Left forelimb (tissue), 1 donor: ENCODE data around the gene CEP295NL.
"Not testable (repeated sequence)": the region's sequence is repeated elsewhere in the genome, so short reads cannot be mapped to it uniquely, and the experiment has no call there.

Source experiments
- DNase-seq: peaks from one replicate; pipeline ENCODE4 v3.0.0-alpha.2; 2018; ENCODE audit warnings: low spot score

CEP295NL gene, protein sequence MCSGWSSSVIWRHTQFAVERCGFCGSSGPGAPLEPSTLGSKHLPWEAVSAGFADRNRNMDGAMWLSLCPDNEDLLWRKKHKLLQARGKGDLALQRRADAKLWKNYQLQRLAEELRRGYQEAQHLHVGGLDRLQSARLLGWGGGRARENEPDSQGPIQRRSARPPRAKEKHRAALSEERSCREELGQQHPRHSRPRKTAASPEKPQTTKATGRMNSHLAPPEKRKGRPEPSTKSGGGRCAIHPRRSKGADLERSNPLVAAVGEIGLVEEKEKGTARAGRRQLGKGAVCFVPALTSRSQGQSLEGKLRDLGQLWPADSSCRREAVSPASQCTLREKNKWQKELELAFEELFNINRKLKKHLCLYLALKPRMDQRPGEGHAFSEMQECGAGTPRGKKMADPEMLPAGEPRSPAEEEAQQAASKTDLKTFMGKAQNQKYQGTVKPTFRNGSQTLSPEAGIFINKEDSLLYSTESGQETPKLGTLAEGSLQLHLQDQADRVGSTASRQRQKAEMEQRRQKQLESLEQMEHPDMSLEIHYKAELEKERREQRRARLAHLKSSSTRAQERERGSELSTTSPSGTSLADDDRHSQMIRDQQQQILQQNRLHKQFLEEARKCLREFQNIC

DNA sequence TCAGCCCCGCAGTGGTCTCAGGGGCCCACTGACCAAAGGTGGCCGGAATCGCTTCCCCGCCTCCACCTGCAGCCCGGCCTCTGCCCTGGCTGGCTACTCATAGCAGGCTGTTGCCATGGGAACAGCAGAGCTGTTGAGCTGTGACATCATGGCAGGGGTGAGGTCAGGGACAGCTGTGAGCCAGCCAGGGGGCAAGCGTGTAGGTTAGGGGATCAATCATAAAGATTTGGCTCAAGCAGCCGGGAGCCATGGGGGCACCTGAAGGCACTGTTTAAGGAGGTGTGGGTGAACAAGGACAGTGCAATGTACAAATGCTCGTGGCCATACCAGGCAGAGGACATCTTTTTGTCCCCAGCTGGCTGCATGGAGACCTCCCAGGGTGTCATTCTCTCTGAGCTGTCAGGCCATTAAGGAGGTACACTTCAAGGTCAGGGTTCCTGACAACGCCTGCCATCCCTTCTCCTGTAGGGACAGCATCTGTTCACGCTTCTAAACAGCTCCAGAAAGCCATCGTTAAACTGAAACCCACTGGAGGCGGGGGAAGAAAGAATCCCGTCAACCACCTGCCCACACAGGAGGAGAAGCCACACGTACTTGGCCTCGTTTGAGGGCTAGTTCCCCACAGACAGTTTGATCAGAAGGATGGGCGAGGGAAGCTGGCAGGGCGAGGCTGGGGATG is at the start of gene CEP295NL:
Gene CEP295NL (minus strand): TSS at position 101 of the 679 bp plus-strand sequence. CDS start 1,373 bp downstream, outside the sequence.
- no peak for DNase-seq

DNA sequence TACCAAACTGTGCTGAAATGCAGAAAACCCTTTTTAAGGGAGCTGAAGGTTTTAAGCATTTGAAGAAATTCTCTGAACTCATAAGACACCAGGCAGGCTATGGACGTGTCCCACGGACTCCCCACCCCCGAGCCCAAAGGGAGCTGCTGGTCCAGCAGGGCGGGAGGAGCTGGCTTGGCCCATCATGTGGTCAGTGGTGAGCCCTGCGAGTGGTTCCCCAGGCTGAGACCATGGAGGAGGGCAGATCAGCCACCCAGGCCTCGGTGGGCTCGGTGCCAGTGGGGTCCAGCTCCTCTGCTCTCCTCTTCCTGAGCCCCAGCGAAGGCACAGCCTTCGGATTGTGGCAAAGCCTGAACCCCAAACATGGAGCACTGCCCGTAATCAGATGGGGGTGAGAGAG is 49.7 kb upstream of the CEP295NL start:
- no peak for DNase-seq

DNA sequence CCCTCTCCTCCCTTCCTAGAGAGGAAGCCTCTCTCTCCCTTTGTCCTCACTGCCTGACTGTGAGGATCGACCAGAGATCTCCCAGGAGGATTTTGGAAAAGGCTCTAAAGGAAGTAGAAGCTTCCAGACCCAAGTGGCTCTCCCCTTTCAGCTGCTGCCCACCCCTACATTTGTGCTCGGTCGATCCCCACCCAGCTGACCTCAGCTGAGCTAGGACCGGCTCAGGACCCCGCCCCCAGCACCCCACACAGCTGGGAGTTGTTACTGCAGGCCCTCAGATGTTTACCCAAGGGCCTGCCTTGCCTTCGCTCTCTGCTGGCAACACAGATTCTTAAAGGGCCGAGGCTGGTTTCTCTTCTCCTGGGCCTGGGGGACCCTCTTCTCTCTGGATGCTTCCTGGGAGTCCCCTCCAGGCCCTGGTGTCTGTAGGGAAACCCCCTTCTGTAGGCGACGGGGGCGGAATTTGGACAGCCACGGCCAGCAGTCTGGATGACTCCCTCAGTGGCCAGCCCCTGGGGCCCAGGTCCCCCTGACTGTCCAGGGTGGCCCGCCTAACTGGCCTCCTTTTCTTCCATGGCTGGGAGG is 49.1 kb upstream of the CEP295NL start:
- DNase-seq: peak; percentile 67

DNA sequence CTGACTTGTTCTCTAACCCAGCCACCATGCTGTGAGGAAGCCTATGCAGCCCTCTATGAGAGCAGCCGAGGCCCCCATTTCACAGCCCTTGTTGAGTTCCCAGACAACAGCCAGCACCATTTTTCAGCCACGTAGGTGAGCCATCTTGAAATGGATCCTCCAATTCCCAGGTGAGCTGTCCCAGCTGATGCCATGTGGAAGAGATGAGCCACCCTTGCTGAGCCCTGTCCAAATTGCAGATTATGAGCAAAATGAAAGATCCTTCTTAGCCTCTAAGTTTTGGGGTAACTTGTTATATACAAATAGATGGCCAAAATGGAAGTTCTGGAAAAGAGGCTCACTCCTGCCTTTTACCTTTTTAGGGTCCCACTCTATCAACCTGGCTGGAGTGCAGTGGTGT is 47.9 kb upstream of the CEP295NL start:
- no peak for DNase-seq

DNA sequence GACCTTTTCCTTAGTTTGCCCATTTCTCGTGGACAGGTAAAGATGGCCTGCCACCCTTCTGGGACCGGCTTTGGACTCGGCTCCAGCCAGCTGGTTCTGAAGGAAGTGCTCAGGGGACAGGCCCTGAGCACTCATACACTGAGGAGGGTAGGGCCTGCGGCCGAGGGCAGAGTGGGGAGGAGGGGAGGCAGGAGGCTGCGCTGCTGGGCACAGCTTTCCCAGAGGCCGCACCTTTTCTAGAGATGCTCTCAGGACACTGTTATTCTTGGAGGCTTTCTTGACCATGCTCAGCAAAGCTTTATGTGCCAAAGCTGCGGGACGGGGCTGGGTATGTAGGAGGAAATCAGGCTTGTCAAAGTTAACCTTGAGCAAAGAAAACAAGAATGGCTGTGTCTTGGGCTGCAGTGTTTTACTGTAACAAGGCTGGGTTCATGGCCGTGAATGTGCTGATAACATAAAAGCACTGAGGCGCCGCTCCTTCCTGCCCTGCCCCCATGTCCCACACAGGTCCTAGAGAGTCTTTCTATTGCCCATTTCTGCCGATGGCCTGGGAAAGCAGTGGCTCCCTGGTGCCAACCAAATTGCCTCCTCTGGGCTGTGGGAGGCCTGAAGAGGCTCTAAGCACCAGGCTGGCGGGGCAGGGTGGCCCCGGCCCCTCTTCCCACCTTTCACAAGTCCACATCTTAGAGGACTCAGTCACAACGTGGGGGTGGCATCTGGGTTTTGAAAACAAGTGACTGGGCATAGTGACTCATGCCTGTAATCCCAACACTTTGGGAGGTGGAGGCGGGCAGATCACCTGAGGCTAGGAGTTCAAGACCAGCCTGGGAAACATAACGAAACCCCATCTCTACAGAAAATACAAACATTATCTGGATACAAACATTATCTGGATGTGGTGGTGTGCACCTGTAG is 44.5 kb upstream of the CEP295NL start:
- DNase-seq: no peak

DNA sequence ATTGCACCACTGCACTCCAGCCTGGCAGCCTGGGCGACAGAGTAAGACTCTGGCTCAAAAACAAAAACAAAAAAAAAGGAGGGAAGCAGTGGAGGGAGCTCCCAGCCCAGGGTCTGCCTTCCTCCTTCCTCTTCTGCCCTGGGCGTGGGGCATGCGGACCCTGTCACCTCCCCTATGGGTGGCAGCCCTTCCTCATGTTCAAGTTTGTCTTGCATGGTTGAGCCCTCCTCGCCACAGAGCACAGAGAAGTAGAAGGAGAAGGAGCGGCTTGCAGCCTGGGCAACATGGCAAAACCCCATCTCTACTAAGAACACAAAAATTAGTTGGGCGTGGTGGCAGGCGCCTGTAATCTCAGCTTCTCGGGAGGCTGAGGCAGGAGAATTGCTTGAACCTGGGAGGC is 43.6 kb upstream of the CEP295NL start:
- no peak for DNase-seq

DNA sequence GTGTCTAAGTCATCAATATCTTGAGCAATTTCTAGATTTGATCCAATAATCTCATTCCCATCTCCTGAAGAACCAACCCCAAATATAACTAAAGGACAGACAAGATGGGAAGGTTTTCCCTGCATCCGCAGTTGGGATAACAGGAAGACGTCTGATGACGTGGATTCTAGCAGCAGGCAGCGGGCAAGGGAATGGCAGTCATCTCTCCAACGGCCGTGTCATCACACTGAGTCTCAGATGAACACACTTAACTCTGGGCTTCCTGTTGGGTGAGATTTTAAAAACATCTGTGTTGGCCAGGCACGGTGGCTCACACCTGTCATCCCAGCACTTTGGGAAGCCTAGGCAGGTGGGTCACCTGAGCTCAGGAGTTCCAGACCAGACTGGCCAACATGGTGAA is 43.1 kb upstream of the CEP295NL start:
- no peak for DNase-seq

DNA sequence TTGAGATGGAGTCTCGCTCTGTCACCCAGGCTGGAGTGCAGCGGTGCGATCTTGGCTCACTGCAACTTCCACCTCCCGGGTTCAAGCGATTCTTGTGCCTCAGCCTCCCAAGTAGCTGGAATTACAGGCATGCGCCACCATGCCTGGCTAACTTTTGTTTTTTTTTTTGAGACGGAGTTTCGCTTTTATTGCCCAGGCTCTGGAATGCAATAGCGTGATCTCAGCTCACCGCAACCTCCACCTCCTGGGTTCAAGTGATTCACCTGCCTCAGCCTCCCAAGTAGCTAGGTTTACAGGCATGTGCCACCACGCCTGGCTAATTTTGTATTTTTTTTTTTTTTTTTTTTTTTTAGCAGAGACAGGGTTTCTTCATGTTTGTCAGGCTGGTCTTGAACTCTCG is 42.5 kb upstream of the CEP295NL start:
- not testable (repeated sequence) for DNase-seq

DNA sequence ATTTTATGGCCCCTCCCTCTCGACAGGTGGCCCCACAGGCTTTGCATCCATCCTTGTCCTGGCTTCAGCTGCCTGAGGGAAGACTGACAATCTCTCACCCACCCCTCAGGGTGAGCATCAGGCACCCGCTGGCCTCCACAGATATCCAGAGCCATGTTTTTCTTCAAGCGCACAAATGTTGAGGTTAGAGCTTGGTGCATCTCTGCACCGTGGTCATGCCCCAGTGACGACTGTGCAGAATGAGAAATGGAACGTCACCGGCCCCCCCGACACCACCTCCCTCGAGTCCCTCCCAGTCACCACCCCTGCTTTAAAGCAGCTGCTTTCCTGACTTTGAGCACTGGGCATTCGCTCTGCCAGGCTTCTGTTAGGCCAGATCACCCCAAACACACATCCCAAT is 42.0 kb upstream of the CEP295NL start:
- no peak for DNase-seq

DNA sequence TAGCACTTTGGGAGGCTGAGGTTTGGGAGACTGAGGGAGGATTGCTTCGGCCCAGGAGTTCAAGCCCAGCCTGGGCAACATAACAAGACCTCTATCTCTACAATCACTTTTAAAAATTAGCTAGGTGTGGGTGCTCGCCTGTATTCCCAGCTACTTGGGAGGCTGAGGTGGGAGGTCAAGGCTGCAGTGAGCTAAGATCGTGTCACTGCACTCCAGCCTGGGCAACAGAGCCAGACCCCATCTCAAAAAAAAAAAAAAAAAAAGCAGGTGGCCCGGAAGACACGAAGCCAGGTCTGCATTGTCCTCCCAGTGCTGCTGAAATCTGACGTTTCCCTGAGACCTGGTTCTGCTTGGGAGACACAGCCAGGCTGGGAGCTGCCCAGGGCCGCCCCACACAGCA is 41.0 kb upstream of the CEP295NL start:
- no peak for DNase-seq

DNA sequence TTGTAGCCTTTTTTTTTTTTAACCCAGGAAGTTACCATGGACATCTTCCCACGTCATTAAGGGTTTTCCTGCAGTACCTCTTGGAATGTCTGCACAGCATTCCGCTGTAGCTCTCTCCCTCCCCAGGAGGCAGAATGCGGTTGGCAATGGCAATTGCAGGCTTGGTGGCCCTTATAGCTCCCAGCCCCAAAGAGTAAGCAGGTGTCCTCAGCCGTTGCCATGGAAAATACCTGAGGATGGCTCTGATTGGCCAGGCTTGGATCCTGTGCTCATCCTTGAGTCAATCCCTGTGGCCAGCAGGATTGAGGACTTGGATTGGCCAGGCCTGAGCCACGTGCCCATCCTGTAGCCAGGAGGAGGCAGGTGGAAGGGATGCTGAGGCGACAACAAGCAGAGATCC is 37.7 kb upstream of the CEP295NL start:
- no peak for DNase-seq

DNA sequence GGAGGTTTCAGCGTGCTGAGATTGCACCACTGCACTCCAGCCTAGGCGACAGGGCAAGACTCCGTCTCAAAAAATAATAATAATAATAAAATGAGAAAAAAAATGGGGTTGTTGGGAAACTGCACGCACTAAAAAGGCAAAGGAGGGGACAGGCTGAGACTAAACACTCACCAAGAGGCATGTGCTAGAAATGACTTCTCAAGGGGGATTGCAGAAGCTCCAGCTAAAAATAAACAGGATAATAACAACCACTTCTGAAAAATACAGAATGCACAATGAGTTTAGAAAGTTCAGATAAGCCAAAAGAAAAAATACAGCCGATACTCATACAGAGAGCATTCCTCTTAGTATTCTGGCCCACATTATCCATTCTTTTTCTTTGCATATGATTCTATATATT is 37.3 kb upstream of the CEP295NL start:
- DNase-seq: no peak

DNA sequence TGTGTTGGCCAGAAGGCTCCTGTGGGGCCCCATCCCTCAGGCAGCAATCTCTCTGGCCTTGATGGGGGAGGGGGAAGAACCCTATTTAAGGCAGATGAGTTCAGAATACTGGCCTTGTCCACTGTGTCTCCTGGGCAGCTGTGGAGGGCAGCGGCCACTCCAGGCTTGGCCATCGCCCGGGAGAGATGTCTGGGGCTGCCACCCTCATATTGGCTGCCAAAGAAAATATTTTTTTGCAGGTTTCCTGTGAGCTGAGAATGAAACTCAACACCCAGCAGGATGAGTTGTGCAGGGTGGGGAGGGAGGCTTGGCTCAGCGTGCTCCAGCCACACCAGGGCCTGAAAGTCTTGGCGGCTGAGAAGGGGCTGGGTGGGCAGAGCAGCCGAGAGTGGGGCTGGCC is 36.6 kb upstream of the CEP295NL start:
- DNase-seq: no peak

DNA sequence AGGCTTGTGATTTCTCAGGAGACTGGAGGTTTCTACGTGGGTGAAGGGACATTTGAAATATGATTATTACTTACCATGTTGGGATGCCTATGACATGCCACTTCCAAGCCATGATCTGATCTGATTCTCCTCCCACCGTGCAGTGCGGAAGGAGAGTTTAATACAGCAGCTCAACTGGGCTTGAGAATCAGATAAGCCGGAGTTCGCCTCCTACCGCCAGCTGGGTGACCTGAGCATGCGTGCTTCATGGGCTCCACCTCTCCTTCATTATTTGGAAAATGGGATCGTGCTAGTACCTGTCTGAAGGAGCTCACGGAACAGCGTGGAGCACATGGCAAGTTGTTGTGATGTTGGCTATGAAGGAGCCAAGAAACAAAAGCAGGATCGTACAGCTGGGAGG is 34.6 kb upstream of the CEP295NL start:
- no peak for DNase-seq

DNA sequence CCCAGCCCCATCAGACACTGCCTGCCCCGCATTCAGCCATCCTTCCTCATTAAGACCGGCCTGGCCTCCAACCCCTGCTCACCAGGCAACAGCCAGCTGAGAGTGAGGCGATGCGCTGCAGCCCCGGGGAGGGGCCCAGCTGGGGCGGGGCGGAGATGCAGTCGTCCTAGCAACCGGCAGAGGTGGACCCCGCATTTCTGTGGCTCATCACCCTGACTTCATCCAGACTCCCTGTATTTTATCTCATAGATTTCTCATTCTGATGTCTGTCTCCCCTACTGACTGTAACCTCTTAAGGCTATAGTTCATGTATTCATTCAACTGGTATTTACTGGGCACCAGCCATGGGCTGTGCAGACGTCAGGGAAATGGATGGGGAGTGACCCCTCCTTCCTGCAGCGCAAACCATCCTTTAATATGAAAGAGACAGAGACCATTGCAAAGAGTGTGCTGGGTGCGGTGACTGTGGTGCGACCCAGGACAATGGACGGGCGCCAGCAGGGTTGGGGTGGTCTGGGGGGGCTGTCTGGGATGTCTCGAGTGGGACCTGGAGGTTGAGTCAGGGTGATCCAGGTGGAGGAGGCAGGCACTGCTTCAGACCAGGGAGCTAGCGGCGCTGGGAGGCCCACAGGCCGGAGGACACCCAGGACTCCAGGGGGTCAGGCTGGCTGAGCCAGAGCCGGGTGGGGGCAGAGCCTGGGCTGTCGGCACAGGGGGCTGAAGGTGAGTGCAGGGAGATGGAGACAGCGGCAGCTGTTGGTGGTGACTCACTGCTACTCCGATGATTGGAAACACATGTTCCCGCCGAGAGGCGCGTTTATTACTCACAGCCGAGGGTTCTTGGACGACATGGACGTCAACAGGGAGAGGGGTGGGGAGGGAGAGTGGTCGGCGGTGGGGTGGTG is 32.7 kb upstream of the CEP295NL start:
- peak; percentile 85 for DNase-seq

DNA sequence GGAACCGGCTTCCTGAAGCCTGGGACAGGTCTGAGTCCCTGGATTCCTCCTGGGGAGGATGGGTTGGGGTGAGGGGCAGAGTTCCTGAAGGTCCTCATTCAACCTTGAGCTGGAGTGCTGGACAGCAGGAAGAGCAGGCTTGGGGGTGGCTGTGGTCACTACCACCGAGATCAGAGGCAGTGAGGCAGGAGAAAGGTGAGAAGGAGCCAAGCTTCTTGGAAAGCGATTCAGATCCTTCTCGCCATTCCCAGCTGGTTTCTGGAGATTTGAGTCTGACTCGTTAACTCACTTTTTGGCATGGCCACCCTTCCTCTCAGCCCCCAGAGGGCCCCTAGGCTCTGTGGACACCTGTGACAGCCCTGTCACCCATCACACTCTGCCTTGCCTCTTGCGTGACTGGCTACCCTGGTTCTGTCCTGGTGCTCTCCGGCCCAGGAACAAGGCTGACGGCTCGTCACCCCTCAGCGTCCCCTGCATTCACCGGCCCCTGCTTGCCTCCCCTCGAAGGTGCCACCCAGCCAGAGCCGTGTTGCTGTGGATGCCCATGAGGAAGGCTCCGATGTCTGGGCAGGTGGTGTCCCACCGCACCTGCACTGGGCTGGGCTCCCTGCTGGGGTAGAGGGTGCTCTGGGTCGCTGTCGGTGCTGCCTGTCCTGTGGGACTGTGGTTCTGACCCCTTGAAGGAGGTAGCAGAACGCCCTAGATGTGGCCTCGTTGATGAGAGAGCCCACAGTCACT is 31.8 kb upstream of the CEP295NL start:
- DNase-seq: no peak

DNA sequence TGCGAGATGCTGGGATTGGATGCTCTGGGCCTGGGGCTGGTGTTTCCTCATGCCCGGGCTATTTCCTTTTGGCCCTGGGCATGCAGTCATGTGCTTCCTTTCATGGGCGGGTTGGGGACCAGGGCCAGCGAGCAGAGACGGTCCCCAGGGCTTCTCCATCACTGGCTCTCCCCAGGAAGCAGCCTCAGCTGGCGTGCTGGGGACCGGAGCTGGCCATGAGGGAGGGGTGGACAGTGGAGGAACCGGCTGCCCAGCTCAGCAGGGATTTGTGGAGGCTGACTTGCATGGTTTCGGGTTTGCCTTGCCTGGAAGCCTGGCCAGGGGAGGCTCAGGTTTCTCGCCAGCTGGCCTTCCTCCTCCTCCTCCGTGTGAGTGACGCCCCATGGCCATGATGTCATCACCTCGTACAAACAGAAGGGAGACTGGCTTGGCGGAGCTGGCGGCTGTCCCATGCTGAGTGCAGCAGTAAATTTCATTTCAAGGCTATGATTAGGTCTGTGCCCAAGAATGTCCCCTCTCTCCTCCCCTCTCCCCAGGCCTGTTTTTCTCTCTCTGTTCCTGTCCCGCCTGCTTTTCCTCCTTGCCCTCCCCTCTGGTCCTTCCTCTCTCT is 31.1 kb upstream of the CEP295NL start:
- peak; percentile 98 for DNase-seq

DNA sequence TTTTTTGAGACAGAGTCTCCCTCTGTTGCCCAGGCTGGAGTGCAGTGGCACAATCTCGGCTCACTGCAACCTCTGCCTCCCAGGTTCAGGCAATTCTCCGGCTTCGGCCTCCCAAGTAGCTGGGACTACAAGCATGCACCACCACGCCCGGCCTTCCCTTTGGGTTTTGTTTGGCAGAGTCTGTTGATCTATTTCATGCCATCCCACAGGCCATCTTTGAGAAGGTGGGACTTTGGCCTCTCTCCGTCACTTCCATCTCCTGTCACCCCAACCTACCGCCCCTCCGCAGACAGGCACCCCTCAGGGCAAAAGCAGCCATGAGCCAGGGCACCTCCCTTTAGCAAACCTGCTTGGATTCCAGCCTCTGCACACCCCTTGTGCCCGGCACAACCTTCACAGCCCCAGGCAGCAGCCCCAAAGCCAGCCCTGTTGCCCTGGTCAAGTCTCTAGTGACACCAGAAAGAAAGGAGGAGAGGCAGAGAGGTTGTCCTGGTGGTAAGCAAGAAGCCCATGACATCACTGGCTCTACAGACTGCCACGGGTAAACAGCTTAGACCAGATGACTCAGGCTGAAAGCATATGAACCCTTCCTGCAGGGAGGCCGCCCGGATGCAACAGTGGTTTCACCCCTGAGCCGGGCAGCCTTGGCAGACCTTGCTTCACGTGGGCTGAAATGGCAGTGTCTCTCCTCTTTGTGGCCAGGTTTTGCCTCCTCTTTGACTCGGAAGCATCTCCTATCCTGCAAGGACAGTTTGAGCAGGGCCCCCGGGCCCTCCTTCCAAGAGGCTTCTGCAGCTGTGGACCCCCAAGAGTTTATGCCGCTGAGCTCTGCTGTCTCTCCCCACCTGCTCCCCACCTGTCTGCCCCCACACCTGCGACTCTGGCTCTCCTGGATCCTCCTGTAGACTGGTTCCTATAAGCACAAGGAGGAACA is 30.3 kb upstream of the CEP295NL start:
- DNase-seq: no peak
